Stomach (tissue), 4 donors: ENCODE measurements around the gene SLC38A7.

ENCODE experiments used
- CTCF ChIP-seq, 7 experiments: fragments of 450-650 bp in 4 of 7; fragments of 200-600 bp in 3 of 7; sonication (generic) in 3 of 7; IDR thresholded peaks; one replicate each; pipeline ENCODE4 v1.5.1; 2016 to 2019; ENCODE audit warnings: antibody characterized with exemption in 7 of 7, control low read depth in 2 of 7, mild to moderate bottlenecking in 1 of 7
- EP300 ChIP-seq: sonication (generic); formaldehyde crosslinking; IDR thresholded peaks from one replicate; pipeline ENCODE4 v1.6.1; 2017; ENCODE audit warnings: antibody characterized with exemption
- POLR2A ChIP-seq, 4 donors: fragments of 450-650 bp; IDR thresholded peaks; one replicate each; pipeline ENCODE4 v1.6.1; 2016; ENCODE audit warnings: antibody characterized with exemption in 4 of 4, control low read depth in 2 of 4, mild to moderate bottlenecking in 1 of 4, moderate library complexity in 1 of 4
- POLR2AphosphoS5 ChIP-seq, 3 donors: sonication (generic); formaldehyde crosslinking; IDR thresholded peaks; one replicate each; pipeline ENCODE4 v1.6.1; 2016; ENCODE audit warnings: antibody characterized with exemption in 3 of 3

GRCh38 chr16:58634265-58634802, 50.2 kb downstream of the SLC38A7 start:
- TF ChIP-seq CTCF (IDR thresholded peaks at IDR 0.05) (no peak), EP300 (no peak), POLR2AphosphoS5 (IDR thresholded peaks at IDR 0.05) (no peak), POLR2A (IDR thresholded peaks at IDR 0.05) (no peak)
